Neural progenitor cell (in vitro differentiated cells): Measurements from ENCODE around the gene KRTAP4-4. TPM values are rescaled to one million over a fixed set of nuclear protein-coding genes. Genes with fewer than 3 reads are reported as not detected.
"Not testable (repeated sequence)": the region's sequence is repeated elsewhere in the genome, so short reads cannot be mapped to it uniquely, and the experiment has no call there.

Source experiments
- DNase-seq: peaks from one replicate; pipeline ENCODE4 v3.0.0-alpha.2; 2016; ENCODE audit warnings: low spot score
- H2AFZ ChIP-seq: fragments of 200-600 bp; sonication (generic); replicated peaks from 2 replicates; pipeline ENCODE4 v1.6.1; 2016; ENCODE audit warnings: antibody characterized with exemption
- H3F3A ChIP-seq: fragments of 200-600 bp; sonication (generic); 2 replicates; pipeline ENCODE4 v1.6.1; 2016; ENCODE audit warnings: antibody characterized with exemption, low read depth
- H3K27ac ChIP-seq: fragments of 200-600 bp; sonication (generic); 2 replicates; pipeline ENCODE4 v1.5.1; 2016; ENCODE audit warnings: mild to moderate bottlenecking
- H3K27me3 ChIP-seq: fragments of 200-600 bp; sonication (generic); 2 replicates; pipeline ENCODE4 v1.6.1; 2016; ENCODE audit warnings: mild to moderate bottlenecking, moderate library complexity
- H3K36me3 ChIP-seq: fragments of 200-600 bp; sonication (generic); 2 replicates; pipeline ENCODE4 v1.5.1; 2016
- H3K4me1 ChIP-seq: fragments of 200-600 bp; sonication (generic); 2 replicates; pipeline ENCODE4 v1.6.1; 2016; ENCODE audit warnings: mixed run types
- H3K4me2 ChIP-seq: fragments of 200-600 bp; sonication (generic); 2 replicates; pipeline ENCODE4 v1.6.1; 2016
- H3K4me3 ChIP-seq: fragments of 200-600 bp; sonication (generic); 2 replicates; pipeline ENCODE4 v1.5.1; 2016
- H3K79me2 ChIP-seq: fragments of 200-600 bp; sonication (generic); 2 replicates; pipeline ENCODE4 v1.6.1; 2016; ENCODE audit warnings: low read depth
- H3K9ac ChIP-seq: fragments of 200-600 bp; sonication (generic); 2 replicates; pipeline ENCODE4 v1.6.1; 2016
- H3K9me3 ChIP-seq: fragments of 200-600 bp; sonication (generic); 2 replicates; pipeline ENCODE4 v1.5.1; 2016; ENCODE audit warnings: low read depth
- H4K20me1 ChIP-seq: fragments of 200-600 bp; sonication (generic); 2 replicates; pipeline ENCODE4 v1.6.1; 2016; ENCODE audit warnings: low read depth
- H3K27ac Mint-ChIP-seq: 3 replicates; pipeline ENCODE4 v1.8.0; 2021; ENCODE audit warnings: mixed read lengths
- H3K27me3 Mint-ChIP-seq: 2 replicates; pipeline ENCODE4 v1.8.0; 2022; ENCODE audit warnings: low read depth, mild to moderate bottlenecking, inconsistent platforms, moderate library complexity, mixed read lengths; ENCODE audit not compliant: insufficient read depth
- H3K36me3 Mint-ChIP-seq: 3 replicates; pipeline ENCODE4 v1.8.0; 2021; ENCODE audit warnings: mixed read lengths
- H3K4me1 Mint-ChIP-seq: 3 replicates; pipeline ENCODE4 v1.8.0; 2021; ENCODE audit warnings: mixed read lengths
- H3K4me3 Mint-ChIP-seq: 3 replicates; pipeline ENCODE4 v1.8.0; 2021; ENCODE audit warnings: mild to moderate bottlenecking, moderate library complexity, mixed read lengths
- H3K9me3 Mint-ChIP-seq: 3 replicates; pipeline ENCODE4 v1.8.0; 2020; ENCODE audit warnings: mixed read lengths
- CTCF ChIP-seq: fragments of 200-600 bp; sonication (generic); IDR thresholded peaks from 2 replicates; pipeline ENCODE4 v1.5.1; 2017; ENCODE audit warnings: antibody characterized with exemption, mild to moderate bottlenecking
- EZH2 ChIP-seq: fragments of 200-600 bp; sonication (generic); IDR thresholded peaks from 2 replicates; pipeline ENCODE4 v1.6.1; 2017; ENCODE audit warnings: antibody characterized with exemption, mild to moderate bottlenecking, moderate library complexity
- EZH2phosphoT487 ChIP-seq: fragments of 200-600 bp; sonication (generic); IDR thresholded peaks from 2 replicates; pipeline ENCODE4 v1.6.1; 2017; ENCODE audit warnings: antibody characterized with exemption
- total RNA-seq: library from RNA; depleted of rRNA; stranded (reverse); fragments of >200 nt; gene quantifications from 2 replicates; pipeline ENCODE4 v1.2.3, GENCODE V29; 2015; ENCODE audit warnings: low replicate concordance

KRTAP4-4 gene
- total RNA-seq, 1 donor from 2014 or later, result not detected

GRCh38 chr17:41190328-41190727, 29.8 kb upstream of the KRTAP4-4 start:
- Mint-ChIP-seq H3K36me3 (no peaks in the 10 kb centered on the region), H3K27me3 (no peaks in the 10 kb centered on the region), H3K9me3 (peaks cover 3% of the 10 kb centered on the region)

GRCh38 chr17:41189837-41190318, 29.3 kb upstream of the KRTAP4-4 start, which contains the start of gene KRTAP9-1:
Gene KRTAP9-1, plus strand, starts transcription at chr17:41189887. Its CDS starts 0 bp downstream, at chr17:41189887.
- not testable (repeated sequence) for H2AFZ ChIP-seq, H3K9ac ChIP-seq, H3K4me2 ChIP-seq, H3F3A ChIP-seq, DNase-seq, H3K36me3 Mint-ChIP-seq, H3K4me3 Mint-ChIP-seq, H3K4me3 ChIP-seq, H3K4me1 ChIP-seq, H3K9me3 ChIP-seq, H3K9me3 Mint-ChIP-seq, H3K27ac ChIP-seq, H3K27me3 ChIP-seq, H3K36me3 ChIP-seq, H3K4me1 Mint-ChIP-seq, H3K27ac Mint-ChIP-seq, H3K79me2 ChIP-seq, H4K20me1 ChIP-seq, H3K27me3 Mint-ChIP-seq

More at GRCh38 chr17:41190328-41190727, 29.8 kb upstream of the KRTAP4-4 start:
- no peak overlapping the region for H3K4me3 ChIP-seq
- H4K20me1 ChIP-seq, result no peaks in the 10 kb centered on the region
- H3K27me3 ChIP-seq, result no peaks in the 10 kb centered on the region
- H3K4me1 ChIP-seq, result no peaks in the 10 kb centered on the region
- Mint-ChIP-seq H3K27ac (no peak overlapping the region), H3K4me1 (no peaks in the 10 kb centered on the region), H3K4me3 (no peak overlapping the region)
- no peaks in the 10 kb centered on the region for H3F3A ChIP-seq
- H3K9ac ChIP-seq, result no peak overlapping the region
- no peak for DNase-seq
- no peak overlapping the region for H3K4me2 ChIP-seq
- H3K9me3 ChIP-seq, result no peaks in the 10 kb centered on the region
- H2AFZ ChIP-seq, result no peak overlapping the region
- H3K36me3 ChIP-seq, result no peaks in the 10 kb centered on the region
- H3K79me2 ChIP-seq, result no peaks in the 10 kb centered on the region
- H3K27ac ChIP-seq, result no peak overlapping the region
- TF ChIP-seq EZH2, result no peak
- no peak for TF ChIP-seq EZH2phosphoT487
- TF ChIP-seq CTCF, result no peak

GRCh38 chr17:41186872-41187271, 26.3 kb upstream of the KRTAP4-4 start:
- H3K4me3 ChIP-seq, result no peak overlapping the region
- H2AFZ ChIP-seq, result no peak overlapping the region
- H4K20me1 ChIP-seq, result no peaks in the 10 kb centered on the region
- Mint-ChIP-seq H3K4me3 (no peak overlapping the region), H3K27ac (no peak overlapping the region), H3K9me3 (no peaks in the 10 kb centered on the region), H3K27me3 (no peaks in the 10 kb centered on the region), H3K36me3 (no peaks in the 10 kb centered on the region), H3K4me1 (peaks cover 2% of the 10 kb centered on the region)
- H3K4me1 ChIP-seq, result no peaks in the 10 kb centered on the region
- H3K36me3 ChIP-seq, result no peaks in the 10 kb centered on the region
- TF ChIP-seq EZH2 (no peak), EZH2phosphoT487 (no peak), CTCF (no peak)
- no peaks in the 10 kb centered on the region for H3K79me2 ChIP-seq
- no peak overlapping the region for H3K9ac ChIP-seq
- H3K4me2 ChIP-seq, result no peak overlapping the region
- H3K9me3 ChIP-seq, result no peaks in the 10 kb centered on the region
- H3K27ac ChIP-seq, result no peak overlapping the region
- H3F3A ChIP-seq, result no peaks in the 10 kb centered on the region
- H3K27me3 ChIP-seq, result no peaks in the 10 kb centered on the region
- no peak for DNase-seq

- no peaks in the 10 kb centered on the region for H3K36me3 Mint-ChIP-seq
- H2AFZ ChIP-seq, result no peak overlapping the region
- H3K79me2 ChIP-seq, result no peaks in the 10 kb centered on the region
- no peaks in the 10 kb centered on the region for H3K27me3 ChIP-seq
- no peak overlapping the region for H3K27ac Mint-ChIP-seq
- H3K4me1 ChIP-seq, result no peaks in the 10 kb centered on the region
- H3K9me3 ChIP-seq, result no peaks in the 10 kb centered on the region
- no peak for TF ChIP-seq EZH2
- no peak for TF ChIP-seq EZH2phosphoT487
- TF ChIP-seq CTCF, result no peak
- no peak overlapping the region for H3K4me2 ChIP-seq
- H3K4me3 Mint-ChIP-seq, result no peak overlapping the region
- no peak overlapping the region for H3K9ac ChIP-seq
- no peak overlapping the region for H3K27ac ChIP-seq
- no peaks in the 10 kb centered on the region for H3K9me3 Mint-ChIP-seq
- H3K4me1 Mint-ChIP-seq, result peaks cover 2% of the 10 kb centered on the region
- H3K4me3 ChIP-seq, result no peak overlapping the region
- no peak for DNase-seq
- no peaks in the 10 kb centered on the region for H4K20me1 ChIP-seq
- H3K36me3 ChIP-seq, result no peaks in the 10 kb centered on the region
- no peaks in the 10 kb centered on the region for H3F3A ChIP-seq
- H3K27me3 Mint-ChIP-seq, result no peaks in the 10 kb centered on the region
These were observed 24.5 kb upstream of the KRTAP4-4 start for GRCh38 chr17:41185001-41185400.
